ENCODE results near the gene PAGE4. TPM values are rescaled to one million over a fixed set of nuclear protein-coding genes. Genes with fewer than 3 reads are reported as not detected.

Gene PAGE4
- total and polyA plus RNA-seq, 4 donors = not detected

- no peak for ATAC-seq (ENCODE audit: insufficient read depth, low FRiP score)
- no peaks in the 10 kb centered on the region for H3K4me1 ChIP-seq (ENCODE audit: control insufficient read depth in 5 of 5, insufficient read depth in 5 of 5, low read length in 5 of 5)
- no peak overlapping the region for H3K27ac ChIP-seq (ENCODE audit: low read depth in 1 of 2, low read length in 1 of 2)
- WGBS, 2 donors = 53% methylated on average over 1 of the region's 1 CpG
- peaks cover 0 to 11% (median 0%) of the 10 kb centered on the region in 3 donors for H3K27me3 ChIP-seq (ENCODE audit: control insufficient read depth in 3 of 3, insufficient read depth in 3 of 3, low read length in 2 of 3)
- no peaks in the 10 kb centered on the region for H3K9me3 ChIP-seq (ENCODE audit: control insufficient read depth in 4 of 4, insufficient read depth in 3 of 4, low read length in 3 of 4)
- no peaks in the 10 kb centered on the region for H3K36me3 ChIP-seq (ENCODE audit: control insufficient read depth in 4 of 4, insufficient read depth in 4 of 4, low read length in 4 of 4)
- H3K9ac ChIP-seq (ENCODE audit: insufficient read depth in 1 of 2, low read length in 2 of 2) = no peak overlapping the region
- DNase-seq = no peak
- no peak for TF ChIP-seq CTCF (IDR thresholded peaks at IDR 0.05; ENCODE audit: control extremely low read depth, extremely low read depth)
- H3K4me3 ChIP-seq = no peak overlapping the region
Observed at GRCh38 chrX:49868739-49869138, 39.6 kb downstream of the PAGE4 start.

- WGBS, 2 donors = 5 to 6% methylated on average over 3 of the region's 3 CpGs
- no peak overlapping the region for H3K4me3 ChIP-seq
- TF ChIP-seq CTCF (IDR thresholded peaks at IDR 0.05; ENCODE audit: control extremely low read depth, extremely low read depth) = peak; percentile 19
- peaks cover 0 to 2% (median 0%) of the 10 kb centered on the region in 4 donors for H3K9me3 ChIP-seq (ENCODE audit: control insufficient read depth in 4 of 4, insufficient read depth in 3 of 4, low read length in 3 of 4)
- H3K27me3 ChIP-seq (ENCODE audit: control insufficient read depth in 3 of 3, insufficient read depth in 3 of 3, low read length in 2 of 3) = peaks cover 0 to 3% (median 0%) of the 10 kb centered on the region in 3 donors
- ATAC-seq (ENCODE audit: insufficient read depth, low FRiP score) (no peak), DNase-seq (peak in 2 of 3 donors; percentile 38 to 53)
- H3K36me3 ChIP-seq (ENCODE audit: control insufficient read depth in 4 of 4, insufficient read depth in 4 of 4, low read length in 4 of 4) = no peaks in the 10 kb centered on the region
- H3K4me1 ChIP-seq (ENCODE audit: control insufficient read depth in 5 of 5, insufficient read depth in 5 of 5, low read length in 5 of 5) = peaks cover 0 to 11% (median 3%) of the 10 kb centered on the region in 5 donors
- H3K27ac ChIP-seq (ENCODE audit: low read depth in 1 of 2, low read length in 1 of 2) = no peak overlapping the region
- H3K9ac ChIP-seq (ENCODE audit: insufficient read depth in 1 of 2, low read length in 2 of 2) = no peak overlapping the region
Observed at GRCh38 chrX:49876750-49877149, 47.6 kb downstream of the PAGE4 start.

- H3K36me3 ChIP-seq (ENCODE audit: control insufficient read depth in 4 of 4, insufficient read depth in 4 of 4, low read length in 4 of 4) = no peaks in the 10 kb centered on the region
- H3K9ac ChIP-seq (ENCODE audit: insufficient read depth in 1 of 2, low read length in 2 of 2) = no peak overlapping the region
- 60 to 73% methylated on average over 5 of the region's 5 CpGs for WGBS, 2 donors
- ATAC-seq (ENCODE audit: insufficient read depth, low FRiP score) = no peak
- no peak overlapping the region for H3K4me3 ChIP-seq
- peaks cover 0 to 2% (median 0%) of the 10 kb centered on the region in 4 donors for H3K9me3 ChIP-seq (ENCODE audit: control insufficient read depth in 4 of 4, insufficient read depth in 3 of 4, low read length in 3 of 4)
- H3K4me1 ChIP-seq (ENCODE audit: control insufficient read depth in 5 of 5, insufficient read depth in 5 of 5, low read length in 5 of 5) = peaks cover 0 to 11% (median 3%) of the 10 kb centered on the region in 5 donors
- TF ChIP-seq CTCF (IDR thresholded peaks at IDR 0.05; ENCODE audit: control extremely low read depth, extremely low read depth) = no peak
- peak overlapping the region in 1 of 2 donors; percentile 83 for H3K27ac ChIP-seq (ENCODE audit: low read depth in 1 of 2, low read length in 1 of 2)
- no peak for DNase-seq
- H3K27me3 ChIP-seq (ENCODE audit: control insufficient read depth in 3 of 3, insufficient read depth in 3 of 3, low read length in 2 of 3) = peaks cover 0 to 3% (median 0%) of the 10 kb centered on the region in 3 donors
Observed at GRCh38 chrX:49877397-49878101, 48.4 kb downstream of the PAGE4 start.

All from lung (tissue), 12 donors.